HG02642 (cell line): Measurements from ENCODE around the gene MED25.

ENCODE experiments used
- ATAC-seq: cut with Tn5 transposase; IDR thresholded peaks from one replicate; pipeline ENCODE4 v1.9.1; 2021; ENCODE audit warnings: mild to moderate bottlenecking; ENCODE audit not compliant: unreplicated experiment, poor library complexity

MED25 gene

DNA sequence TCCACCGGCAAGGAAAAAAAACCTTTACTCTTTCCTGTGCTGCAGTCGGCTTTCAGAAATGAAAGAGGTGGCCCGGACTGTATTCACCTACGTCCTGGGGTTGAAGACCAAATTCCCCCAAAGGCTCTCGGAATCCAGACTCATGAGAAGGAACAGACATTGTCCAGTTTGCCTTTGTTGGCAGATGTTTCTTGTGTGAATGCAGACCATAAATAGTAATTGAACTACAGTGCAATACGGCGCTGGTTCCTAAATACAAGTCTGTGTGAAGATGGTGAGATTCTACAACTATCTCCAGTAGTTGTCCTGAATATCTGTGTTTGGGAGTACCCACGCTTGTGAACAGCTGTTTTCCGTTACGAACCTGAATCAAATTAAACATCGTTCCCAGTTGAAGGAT is 21.6 kb downstream of the MED25 start:
- no peak for ATAC-seq

DNA sequence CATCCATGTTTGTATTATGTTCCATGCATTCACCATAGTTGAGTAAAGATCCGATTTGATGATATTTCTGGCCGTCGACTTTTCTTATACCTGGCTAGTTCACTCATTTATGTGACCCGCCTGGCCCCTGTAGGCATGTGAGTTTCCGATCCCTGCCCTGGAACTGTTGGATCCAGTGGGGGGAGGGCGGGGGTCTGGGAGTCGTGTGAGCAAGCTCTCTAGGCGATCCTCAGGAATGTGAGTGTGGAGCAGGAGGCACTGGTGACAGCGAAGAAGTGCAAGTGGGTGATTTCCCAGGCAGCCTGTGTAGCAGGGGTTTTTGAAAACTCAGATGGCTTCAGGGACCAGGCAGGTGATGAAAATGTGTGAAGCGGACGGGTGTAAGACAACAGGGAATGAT is 22.2 kb downstream of the MED25 start:
- ATAC-seq = no peak

DNA sequence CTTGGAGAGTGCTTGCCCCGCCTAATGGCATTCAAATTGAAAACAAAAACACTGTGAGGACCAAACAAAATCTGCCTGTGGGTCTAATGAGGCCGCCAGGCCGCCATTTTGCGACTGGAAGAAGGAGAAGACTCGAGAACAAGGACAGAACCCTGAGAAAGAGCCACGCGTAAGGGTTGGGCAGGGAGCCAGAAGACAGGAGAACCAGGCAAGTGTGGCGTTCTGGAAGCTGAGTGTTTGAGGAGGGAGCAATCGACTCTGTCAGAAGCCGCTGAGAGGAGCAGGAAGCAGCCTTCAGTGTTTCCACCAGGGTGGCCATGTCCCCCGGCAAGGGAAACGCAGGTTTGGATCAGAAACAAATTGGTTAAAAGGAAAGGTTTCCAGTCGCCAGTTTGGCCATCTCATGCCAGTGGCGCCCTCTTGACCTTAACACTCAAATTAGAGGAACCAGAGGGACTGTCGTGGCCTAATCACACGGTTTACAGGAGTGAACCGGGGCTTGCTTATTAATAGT is 22.7 kb downstream of the MED25 start:
- ATAC-seq = no peak

DNA sequence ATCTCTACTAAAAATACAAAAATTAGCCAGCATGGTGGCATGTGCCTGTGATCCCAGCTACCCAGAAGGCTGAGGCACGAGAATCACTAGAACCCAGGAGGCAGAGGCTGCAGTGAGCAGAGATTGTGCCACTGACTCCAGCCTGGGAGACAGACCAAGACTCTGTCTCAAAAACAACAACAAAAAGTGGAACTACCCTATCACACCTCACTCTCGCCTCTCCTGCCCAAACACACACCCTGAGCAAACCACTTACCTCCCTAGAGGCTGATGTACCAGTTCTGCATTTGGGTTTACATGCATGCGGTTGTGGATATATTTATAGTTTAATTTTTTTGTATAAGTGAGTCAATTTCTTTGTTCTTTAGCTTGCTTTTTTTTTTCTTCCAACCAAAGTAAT is 25.2 kb downstream of the MED25 start:
- ATAC-seq = no peak

DNA sequence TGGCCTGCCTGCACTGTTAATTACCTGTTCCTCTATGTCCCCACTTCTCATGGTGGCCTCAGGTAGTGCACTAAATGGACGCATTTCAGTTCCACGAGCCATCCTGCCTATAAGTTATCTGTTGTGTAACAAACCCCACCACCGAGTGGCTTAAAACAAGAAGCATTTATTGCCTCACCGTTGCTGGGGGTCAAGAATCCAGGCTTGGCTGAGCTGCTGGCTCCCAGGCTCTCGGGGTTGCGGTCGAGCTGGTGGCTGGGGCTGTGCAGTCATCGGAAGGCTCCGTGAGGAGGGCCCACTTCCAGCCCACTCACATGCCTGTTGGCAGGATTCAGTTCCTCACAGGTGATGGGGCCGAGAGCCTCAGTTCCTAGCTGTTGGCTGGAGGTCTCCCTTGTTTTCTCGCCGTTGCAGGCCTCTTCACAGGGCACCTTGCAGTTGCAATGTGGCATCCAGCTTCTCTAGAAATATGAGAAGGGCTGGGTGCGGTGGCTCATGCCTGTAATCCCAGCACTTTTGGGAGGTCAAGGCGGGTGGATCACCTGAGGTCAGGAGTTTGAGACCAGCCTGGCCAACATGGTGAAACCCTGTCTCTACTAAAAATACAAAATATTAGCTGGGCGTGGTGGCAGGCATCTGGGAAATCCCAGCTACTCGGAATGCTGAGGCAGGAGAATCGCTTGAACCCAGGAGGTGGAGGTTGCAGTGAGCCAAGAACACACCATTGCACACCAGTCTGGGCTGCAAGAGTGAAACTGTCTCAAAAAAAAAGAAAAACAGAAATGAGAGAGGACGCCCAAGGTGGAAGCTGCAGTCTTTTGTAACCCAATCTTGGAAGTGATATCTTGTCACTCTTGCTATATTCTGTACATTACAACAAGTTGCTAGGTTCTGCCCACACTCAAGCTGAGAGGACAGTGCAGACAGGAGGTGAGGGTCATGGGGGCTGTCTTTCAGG is 26.3 kb downstream of the MED25 start:
- ATAC-seq = no peak

DNA sequence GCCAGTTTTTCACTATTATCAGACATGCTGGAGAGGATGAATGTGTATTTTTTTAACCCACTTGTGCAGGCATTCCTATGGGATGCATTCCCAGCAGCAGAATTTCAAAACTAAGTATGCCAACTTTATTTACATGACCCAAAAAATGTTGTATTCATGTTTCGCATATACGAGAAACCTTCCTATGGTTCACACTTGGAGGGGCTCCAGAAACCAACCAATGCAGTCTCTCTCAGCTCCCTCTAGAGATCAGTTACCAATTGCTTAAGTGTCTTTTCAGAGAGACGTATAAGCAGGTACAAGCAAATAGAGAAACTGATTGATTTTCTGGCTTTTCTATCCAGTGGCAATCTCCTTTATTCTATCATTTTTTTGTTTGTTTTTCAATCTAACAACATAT is 27.3 kb downstream of the MED25 start:
- ATAC-seq = no peak

DNA sequence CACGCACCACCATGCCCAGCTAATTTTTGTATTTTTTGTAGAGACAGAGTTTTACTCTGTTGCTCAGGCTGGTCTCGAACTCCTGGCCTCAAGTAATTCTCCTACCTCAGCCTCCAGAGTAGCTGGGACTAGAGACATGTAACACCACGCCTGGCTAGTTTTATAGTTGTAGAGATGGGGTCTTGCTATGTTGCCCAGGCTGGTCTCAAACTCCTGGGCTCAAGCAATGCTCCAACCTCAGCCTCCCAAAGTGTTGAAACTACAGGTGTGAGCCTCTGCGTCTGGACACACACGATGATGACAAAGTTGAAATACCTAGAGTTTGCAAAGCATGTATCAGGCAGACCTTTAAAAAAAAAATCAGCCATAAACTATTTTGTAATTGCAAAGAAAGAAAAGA is 28.3 kb downstream of the MED25 start:
- ATAC-seq = no peak

DNA sequence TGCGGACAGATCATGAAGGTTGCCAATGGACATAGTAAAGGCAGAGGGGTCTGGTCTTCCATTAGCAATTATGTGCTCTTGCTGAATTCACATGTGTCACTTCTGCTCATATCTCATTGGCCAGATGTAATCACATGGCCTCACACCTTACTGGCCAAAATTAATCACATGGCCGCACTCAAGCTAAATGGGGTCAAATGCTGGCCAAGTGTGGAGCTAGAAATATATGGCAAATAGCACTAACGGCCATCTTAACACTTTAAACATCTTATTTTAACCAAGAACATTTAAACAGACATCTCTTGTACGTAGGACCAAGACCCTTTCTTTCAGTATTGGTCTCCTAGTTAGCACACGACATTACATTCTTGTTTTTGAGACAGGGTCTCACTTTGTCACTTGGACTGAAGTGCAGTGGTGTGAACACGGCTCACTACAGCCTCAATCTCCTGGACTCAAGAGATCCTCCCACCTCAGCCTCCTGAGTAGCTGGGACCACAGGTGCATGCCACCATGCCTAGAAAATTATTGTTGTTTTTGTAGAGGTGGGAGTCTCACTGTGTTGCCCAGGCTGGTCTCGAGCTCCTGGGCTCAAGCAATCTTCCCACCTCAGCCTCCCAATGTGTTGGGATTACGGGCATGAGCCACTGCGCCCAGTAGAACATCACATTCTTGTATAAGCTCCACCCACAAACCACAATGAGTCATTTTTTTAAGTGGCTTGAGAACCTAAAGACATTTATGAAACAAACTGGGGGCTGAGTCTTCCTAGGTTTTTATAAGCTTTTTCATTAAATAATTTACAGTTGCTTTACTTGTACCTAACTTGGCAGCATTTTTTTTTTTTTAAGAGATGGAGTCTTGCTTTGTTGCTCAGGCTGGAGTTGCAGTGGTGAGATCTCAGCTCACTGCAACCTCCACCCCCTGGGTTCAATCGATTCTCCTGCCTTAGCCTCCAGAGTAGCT is 29.9 kb downstream of the MED25 start:
- no peak for ATAC-seq

DNA sequence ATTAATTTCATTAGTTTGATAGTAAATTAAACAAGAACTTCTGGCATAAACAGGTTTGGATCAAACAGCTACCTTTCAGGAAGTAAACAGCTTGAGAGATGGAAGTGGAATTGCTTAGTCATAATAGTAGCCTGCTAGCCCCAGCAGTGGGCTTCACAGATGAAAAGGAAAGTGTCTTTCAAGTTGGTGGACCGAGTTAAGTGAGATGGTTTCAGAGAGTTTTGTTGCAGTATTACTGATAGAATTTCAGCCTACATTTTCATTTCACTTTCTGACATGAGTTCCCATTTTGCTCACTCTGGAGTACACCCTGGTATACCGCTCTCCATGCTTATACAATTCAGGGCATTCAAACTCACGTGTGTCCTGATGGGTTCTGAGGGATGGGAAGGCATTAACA is 30.8 kb downstream of the MED25 start:
- ATAC-seq = no peak

DNA sequence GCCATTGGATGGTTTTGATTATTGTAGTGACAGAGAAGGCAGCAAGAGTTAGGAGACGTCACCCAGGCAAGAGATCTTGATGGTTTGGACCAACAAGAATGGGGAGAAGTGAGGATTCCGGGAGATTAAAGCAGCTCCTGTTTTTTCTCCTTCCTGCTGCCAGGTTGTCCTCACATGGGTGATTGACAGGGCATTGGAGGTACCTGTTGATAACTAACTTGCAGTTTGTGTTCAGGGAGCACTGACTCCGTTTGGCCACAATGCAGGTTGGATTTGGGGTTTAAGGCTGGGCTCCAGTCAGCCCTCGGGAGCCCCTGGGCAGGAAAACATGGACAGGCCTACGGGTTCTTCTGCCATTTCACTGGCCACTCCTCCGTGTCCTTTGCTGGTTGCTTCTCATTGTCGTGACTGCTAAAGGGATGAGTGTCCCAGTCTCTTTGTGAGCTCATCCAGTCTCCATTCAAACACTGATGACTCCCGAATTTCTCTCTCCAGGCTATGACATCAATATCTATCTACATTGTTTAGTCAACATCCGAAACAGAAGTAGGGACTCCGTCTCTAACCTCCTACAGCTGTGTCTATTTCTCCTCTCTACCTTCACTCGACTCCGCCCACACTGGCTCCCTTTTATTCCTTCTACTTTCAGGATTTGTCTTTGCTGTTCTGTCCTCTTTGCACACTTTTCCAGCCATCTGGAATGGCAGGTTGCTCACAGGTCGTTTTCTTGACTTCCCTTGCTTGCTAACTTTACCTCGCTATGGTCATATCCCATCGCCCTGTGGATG is 31.5 kb downstream of the MED25 start:
- no peak for ATAC-seq

DNA sequence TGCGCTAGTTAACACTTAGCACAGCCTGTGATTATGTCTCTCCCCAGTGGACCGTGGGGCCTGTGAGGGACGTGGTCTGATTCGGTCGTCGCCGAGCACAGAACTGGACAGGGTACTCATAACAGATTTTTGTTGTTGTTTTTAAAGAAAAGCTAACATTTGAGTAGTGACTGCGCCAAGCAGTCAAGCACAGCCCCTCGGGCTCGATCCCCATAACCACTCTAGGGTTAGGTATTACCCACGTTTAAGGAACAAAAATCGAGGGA is 32.1 kb downstream of the MED25 start:
- ATAC-seq = no peak

DNA sequence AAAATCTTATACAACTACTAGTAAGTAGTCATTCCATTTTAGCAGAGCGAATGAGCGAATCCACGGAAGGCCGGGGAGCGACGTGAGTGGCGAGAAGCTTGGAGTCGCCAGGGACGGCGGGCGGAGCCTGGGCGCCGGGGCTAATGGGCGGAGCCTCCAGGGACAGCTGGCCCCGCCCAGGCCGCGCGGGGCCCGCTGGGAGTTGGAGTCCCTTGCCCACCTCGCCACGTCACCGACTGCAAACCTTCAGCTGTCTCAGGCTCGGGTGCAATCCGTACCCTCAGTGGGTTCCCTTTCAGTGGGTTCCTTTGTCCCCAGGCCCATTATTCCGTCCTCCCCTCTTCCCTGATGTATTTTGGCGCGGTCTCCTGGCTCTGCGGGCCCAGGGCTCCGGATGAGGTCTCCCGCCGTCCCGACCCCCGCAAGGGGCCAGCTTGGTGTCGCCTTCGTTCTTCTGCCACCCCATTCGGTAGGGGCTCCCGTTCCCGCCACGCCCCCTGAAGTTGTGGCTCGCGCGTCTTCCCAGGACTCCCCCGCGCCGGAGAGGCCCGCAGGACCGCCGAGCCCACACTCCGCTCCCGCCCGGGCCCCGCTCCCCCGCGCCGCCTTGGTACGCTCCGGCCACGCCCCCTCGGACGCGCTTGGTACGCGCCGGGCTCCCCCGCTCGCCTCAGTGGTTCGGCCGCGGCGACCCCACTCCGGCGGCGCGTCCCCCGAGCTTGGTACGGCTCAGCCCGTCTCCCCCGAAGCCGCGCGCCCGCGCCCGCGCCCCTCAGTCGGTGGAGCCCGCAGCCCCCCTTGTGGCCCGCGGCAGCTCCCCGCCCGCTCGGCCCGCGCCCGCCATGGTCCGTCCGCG is 32.6 kb downstream of the MED25 start, which contains the start of gene PTOV1:
TSS of gene PTOV1 (plus strand) at position 673 of the 856 bp plus-strand sequence.
- peak; percentile 78 for ATAC-seq

DNA sequence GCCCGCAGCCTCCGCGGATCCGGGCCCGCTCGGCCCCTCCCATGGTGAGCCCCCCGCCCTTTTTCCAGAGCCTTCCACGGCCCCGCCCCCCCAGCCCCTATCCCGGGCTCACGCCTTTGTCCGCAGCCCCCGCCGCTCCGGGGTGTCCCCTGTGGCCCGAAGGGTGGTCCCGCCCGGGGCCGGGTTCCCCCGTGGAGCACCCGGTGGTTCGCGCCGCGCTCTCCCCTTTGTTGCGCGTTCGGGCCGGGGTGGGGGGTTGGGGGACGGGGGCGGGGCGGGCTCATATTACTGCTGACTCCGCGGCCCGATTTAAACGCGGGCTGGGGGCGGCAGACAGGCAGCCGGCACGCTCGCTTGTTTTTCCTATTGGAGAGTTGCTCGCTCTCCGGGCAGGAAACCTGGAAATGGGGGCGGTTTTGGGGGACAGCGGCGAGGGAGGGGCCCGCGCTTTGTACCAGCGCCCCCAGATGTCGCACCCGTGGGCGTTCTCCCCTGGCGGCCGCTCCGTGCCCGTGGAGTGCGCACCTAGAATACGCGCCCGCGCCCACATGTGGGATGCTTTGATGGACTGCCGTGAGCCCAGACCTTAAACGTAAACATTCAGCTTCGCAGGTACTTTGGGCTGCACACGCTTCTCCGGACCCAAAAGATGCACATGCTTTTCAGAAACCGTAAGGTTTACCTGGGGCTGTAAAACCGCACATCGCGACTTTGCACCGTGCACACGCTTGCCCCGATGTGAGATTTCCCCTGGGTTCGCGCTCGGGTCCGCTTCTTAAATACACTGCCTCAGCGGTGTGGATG is 33.6 kb downstream of the MED25 start:
- no peak for ATAC-seq

DNA sequence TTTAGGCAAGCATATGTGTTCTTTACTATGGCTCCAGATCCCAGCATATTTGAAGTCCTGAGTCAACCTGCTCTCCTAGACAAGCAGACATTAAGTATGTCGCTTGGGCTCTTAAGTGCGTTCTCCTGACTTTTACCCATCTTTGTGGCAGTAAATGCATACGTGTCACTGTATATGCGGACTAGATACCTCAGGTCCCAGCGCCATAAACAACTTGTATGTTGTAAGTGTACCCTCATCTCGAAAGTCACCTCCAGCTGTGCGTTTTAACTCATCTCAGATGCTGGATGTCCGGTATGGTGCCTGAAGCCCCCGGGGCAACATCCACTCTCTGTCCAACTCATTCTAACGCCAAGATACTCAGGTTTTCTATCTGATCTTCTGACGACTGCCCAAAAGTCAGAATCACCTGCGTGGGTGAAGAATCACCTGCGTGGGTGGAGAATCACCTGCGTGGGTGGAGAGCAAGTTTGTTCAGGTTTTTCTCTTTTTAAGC is 34.6 kb downstream of the MED25 start:
- no peak for ATAC-seq

DNA sequence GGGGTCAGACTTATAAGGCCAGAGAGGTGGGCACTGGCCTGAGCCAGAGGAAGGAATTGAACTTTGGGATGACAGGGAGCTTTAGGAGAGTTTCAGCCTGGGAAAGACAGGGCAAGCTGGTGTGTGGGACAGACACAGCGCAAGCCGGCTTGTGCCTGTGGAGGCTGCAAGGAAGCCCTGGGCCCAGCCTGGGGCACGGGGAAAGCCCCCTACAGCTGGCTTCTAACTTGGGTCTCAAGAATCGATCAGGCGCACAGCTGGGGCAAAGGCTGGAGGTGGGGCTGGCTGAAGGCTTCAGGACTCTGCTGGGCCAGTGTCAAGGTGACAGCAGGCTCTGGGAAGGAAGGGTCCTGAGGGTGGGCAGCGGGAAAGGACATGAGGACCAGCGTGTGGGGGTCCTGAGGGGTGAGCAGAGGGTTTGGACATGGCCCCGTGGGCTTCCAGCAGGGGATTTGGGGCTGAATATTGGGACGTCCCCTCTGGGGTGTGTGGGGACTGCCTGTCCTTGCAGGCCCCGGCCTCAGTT is 35.8 kb downstream of the MED25 start:
- ATAC-seq = no peak

DNA sequence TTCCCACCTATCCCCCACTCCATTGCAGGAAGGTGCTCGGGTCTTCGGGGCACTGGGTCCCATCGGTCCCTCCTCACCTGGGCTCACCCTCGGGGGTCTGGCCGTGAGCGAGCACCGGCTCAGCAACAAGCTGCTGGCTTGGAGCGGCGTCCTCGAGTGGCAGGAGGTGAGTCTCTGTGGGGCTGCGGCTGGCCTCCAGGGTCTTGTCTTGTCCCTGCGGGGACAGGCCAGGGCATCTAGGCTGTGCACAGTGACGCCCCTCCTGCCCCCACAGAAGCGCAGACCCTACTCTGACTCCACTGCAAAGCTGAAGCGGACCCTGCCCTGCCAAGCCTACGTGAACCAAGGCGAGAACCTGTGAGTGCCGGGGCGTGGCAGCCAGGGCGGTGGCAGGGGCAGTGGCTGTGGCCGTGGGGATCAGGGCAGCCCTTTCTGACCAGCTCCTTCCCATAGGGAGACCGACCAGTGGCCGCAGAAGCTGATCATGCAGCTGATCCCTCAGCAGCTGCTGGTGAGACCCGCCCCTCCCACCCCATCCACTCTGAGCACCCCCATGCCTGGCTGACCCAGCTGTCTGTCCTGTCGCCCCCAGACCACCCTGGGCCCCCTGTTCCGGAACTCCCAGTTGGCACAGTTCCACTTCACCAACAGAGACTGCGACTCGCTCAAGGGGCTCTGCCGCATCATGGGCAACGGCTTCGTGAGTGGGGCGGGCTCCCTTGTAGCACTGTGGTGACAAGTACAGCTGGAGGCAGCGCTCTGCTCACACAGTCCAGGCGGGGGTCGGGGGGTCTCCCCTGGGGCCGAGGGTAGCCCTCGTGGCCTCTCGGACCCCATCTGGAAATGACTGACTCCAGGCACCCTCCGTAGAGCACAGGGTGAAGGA is 36.5 kb downstream of the MED25 start:
- no peak for ATAC-seq

DNA sequence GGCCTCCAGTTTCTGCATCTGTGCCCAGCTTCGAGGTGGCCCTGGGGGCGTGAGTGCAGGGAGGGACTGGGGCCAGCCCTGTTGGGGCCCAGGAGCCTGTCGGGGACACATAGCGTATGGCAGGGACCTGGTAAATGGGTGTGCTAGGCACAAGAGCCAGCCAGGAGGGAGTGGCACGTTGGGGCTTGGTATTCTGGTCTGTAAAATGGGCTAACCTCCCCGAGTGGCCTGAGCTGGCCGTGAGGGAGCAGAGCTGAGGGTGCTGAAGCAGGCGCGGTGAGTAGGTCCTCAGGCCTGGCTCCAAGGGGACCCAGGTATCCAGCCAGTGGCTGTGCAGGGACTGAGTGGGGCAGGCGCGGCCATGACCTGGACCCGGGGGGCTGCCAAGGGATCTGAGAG is 37.2 kb downstream of the MED25 start:
- ATAC-seq = no peak
